ENCODE data around the gene FAM25G. TPM values are rescaled to one million over a fixed set of nuclear protein-coding genes. Genes with fewer than 3 reads are reported as not detected.

FAM25G gene
- not detected in 2 replicates for total RNA-seq

GRCh38 chr10:47491600-47491999 is at the start of gene FAM25G:
FAM25G (minus strand) TSS chr10:47491700; CDS start chr10:47491674, 26 bp downstream.

GRCh38 chr10:47523475-47523874 is 32.0 kb upstream of the FAM25G start, which contains the start of gene AGAP9:
AGAP9 (minus strand) TSS chr10:47523638; CDS start chr10:47523526, 112 bp downstream.

GRCh38 chr10:47483923-47484322 is 7.6 kb downstream of the FAM25G start, which contains the start of gene ANXA8:
ANXA8 (minus strand) TSS chr10:47484115; CDS start chr10:47483933, 182 bp downstream.

Other genes starting within 250 kb of the FAM25G start
- gene GDF10, start 191.5 kb downstream of the FAM25G start, total RNA-seq, result 0.03 and 5.5 TPM in 2 replicates
- not detected in 2 replicates for gene GDF2, start 169.2 kb downstream of the FAM25G start, total RNA-seq
- gene RBP3, start 143.3 kb downstream of the FAM25G start, total RNA-seq, result not detected in 2 replicates
- gene ZNF488, start 107.4 kb downstream of the FAM25G start, total RNA-seq, result 0.13 TPM in 1 of 2 replicates, not detected in the other
- gene ANXA8, start 7.6 kb downstream of the FAM25G start, total RNA-seq, result 0.07 TPM in 1 of 2 replicates, not detected in the other
- 2.2 and 4.0 TPM in 2 replicates for gene AGAP9, start 31.9 kb upstream of the FAM25G start, total RNA-seq

All from smooth muscle cell of the pulmonary artery (primary cell).